ENCODE results near the gene APOD.
A peak's percentile ranks its signal among the peaks of the same experiment; 100 is the strongest.

Gene APOD

DNA sequence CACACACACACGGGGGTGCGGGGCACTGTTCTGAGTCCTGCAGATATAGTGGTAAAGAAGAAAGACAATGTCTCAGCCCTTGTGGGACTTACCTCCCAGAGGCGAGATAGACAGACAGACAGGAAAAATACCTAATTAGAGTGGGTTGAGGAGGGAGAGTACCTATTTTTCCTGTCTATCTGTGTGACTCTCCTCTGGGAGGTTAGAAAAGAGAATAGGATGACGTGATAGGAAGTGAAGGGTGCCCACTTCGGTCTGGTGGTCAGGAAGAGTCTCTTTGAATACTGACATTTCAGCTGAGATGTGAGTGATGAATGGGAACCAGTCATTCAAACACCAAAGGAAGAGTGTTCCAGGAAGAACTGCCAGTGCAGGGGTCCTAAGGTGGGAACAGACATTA lies 4.1 kb upstream of the APOD start:
- H3K27ac Mint-ChIP-seq, result no peak overlapping the region

GRCh38 chr3:195587406-195587805 lies 3.7 kb upstream of the APOD start:
- TF ChIP-seq CTCF (IDR thresholded peaks at IDR 0.05; ENCODE audit: unreplicated experiment in 3 of 3), result no peak
- no peaks in the 10 kb centered on the region for H3K36me3 Mint-ChIP-seq (ENCODE audit: low read depth)
- H3K27ac Mint-ChIP-seq, result no peak overlapping the region
- H3K4me3 Mint-ChIP-seq, result no peak overlapping the region
- peaks cover 25% of the 10 kb centered on the region for H3K4me1 Mint-ChIP-seq
- no peaks in the 10 kb centered on the region for H3K9me3 Mint-ChIP-seq
- no peaks in the 10 kb centered on the region for H3K27me3 Mint-ChIP-seq (ENCODE audit: low read depth)

More for the DNA sequence above, 4.1 kb upstream of the APOD start:
- Mint-ChIP-seq H3K36me3 (ENCODE audit: low read depth) (no peaks in the 10 kb centered on the region), H3K4me1 (peaks cover 25% of the 10 kb centered on the region), H3K4me3 (no peak overlapping the region), H3K9me3 (no peaks in the 10 kb centered on the region), H3K27me3 (ENCODE audit: low read depth) (no peaks in the 10 kb centered on the region)
- TF ChIP-seq CTCF (IDR thresholded peaks at IDR 0.05; ENCODE audit: unreplicated experiment in 3 of 3), result no peak

DNA sequence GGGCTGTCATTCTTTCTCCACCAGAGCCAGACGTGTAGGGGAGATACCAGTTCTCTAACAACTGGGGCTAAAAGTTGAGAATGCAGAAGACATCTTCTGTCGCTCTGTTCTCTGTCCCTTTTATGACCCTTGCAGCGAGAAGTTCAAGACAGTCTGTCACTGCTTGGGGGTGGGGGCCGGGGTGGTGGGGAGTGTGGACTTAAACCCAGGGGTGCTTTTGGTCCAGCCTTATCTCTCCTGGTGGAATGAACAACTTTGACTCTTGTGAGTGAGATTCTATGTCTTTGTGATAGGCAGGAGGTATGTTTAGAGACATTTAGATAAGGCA lies 767 bp upstream of the APOD start:
- H3K36me3 Mint-ChIP-seq (ENCODE audit: low read depth), result no peaks in the 10 kb centered on the region
- H3K9me3 Mint-ChIP-seq, result no peaks in the 10 kb centered on the region
- peak overlapping the region; percentile 2 to 67 (median 64) for H3K27ac Mint-ChIP-seq
- H3K4me1 Mint-ChIP-seq, result peaks cover 39% of the 10 kb centered on the region
- no peak for TF ChIP-seq CTCF (IDR thresholded peaks at IDR 0.05; ENCODE audit: unreplicated experiment in 3 of 3)
- no peaks in the 10 kb centered on the region for H3K27me3 Mint-ChIP-seq (ENCODE audit: low read depth)
- H3K4me3 Mint-ChIP-seq, result no peak overlapping the region

GRCh38 chr3:195582947-195583346 lies 793 bp downstream of the APOD start:
- Mint-ChIP-seq H3K27me3 (ENCODE audit: low read depth) (peaks cover 5% of the 10 kb centered on the region), H3K4me1 (peaks cover 39% of the 10 kb centered on the region), H3K27ac (no peak overlapping the region), H3K36me3 (ENCODE audit: low read depth) (no peaks in the 10 kb centered on the region), H3K9me3 (no peaks in the 10 kb centered on the region), H3K4me3 (no peak overlapping the region)
- no peak for TF ChIP-seq CTCF (IDR thresholded peaks at IDR 0.05; ENCODE audit: unreplicated experiment in 3 of 3)

DNA sequence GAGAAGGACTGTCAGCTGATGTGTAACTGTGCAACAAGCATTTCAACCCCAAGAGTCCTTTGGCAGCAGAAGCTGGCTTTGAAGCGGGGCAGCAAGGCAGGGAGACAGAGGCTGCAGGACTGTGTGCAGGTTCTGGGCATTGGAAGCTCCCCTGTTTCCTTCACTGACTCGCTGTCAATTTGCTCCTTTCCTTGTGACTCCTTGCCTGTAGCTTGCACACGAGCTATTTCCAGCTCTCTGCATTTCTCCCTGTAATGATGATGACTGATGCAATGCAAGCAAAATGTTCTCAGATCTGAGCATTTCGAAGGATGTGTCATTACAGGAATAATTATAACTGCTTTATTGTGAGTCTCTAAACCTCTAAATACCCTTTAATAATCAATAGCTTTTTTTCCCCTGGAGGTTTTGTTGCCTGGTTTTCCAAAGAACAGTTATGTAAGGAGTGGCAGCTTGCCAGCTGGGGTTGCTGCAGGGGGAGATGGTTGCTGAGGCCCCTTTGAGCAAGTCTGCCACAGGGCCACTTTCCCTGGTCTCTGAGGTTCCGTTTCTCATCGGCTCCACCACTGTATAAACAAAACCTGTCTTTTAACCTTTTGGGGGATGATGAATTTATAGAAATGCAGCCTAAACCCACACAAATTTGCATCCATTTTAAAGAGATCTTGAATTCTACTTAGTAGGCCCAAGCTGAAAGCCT lies 2.8 kb downstream of the APOD start:
- peak overlapping the region in 2 of 3 experiments; percentile 24 to 62 for H3K27ac Mint-ChIP-seq
- no peak overlapping the region for H3K4me3 Mint-ChIP-seq
- no peak for TF ChIP-seq CTCF (IDR thresholded peaks at IDR 0.05; ENCODE audit: unreplicated experiment in 3 of 3)
- no peaks in the 10 kb centered on the region for H3K36me3 Mint-ChIP-seq (ENCODE audit: low read depth)
- peaks cover 39% of the 10 kb centered on the region for H3K4me1 Mint-ChIP-seq
- H3K27me3 Mint-ChIP-seq (ENCODE audit: low read depth), result peaks cover 5% of the 10 kb centered on the region
- H3K9me3 Mint-ChIP-seq, result no peaks in the 10 kb centered on the region

GRCh38 chr3:195579281-195579680 lies 4.5 kb downstream of the APOD start:
- no peak for TF ChIP-seq CTCF (IDR thresholded peaks at IDR 0.05; ENCODE audit: unreplicated experiment in 3 of 3)
- Mint-ChIP-seq H3K27ac (no peak overlapping the region), H3K4me3 (no peak overlapping the region), H3K36me3 (ENCODE audit: low read depth) (no peaks in the 10 kb centered on the region), H3K27me3 (ENCODE audit: low read depth) (peaks cover 5% of the 10 kb centered on the region), H3K9me3 (no peaks in the 10 kb centered on the region), H3K4me1 (peaks cover 26% of the 10 kb centered on the region)
